Measurements from ENCODE around the gene NUTF2.

Gene NUTF2

GRCh38 chr16:67881621-67882161 lies 35.0 kb downstream of the NUTF2 start:
- peaks cover 87% of the 10 kb centered on the region for H3K36me3 ChIP-seq (ENCODE audit: control insufficient read depth, low read length)
- no peaks in the 10 kb centered on the region for H3K27me3 ChIP-seq (ENCODE audit: control insufficient read depth, low read length)
- H4K20me1 ChIP-seq (ENCODE audit: control insufficient read depth, insufficient read depth, low read depth, low read length) = no peaks in the 10 kb centered on the region
- H3K79me2 ChIP-seq (ENCODE audit: control insufficient read depth, low read length) = peaks cover 2% of the 10 kb centered on the region
- H3K9me3 ChIP-seq (ENCODE audit: control insufficient read depth, insufficient read depth, low read length) = no peaks in the 10 kb centered on the region
- no peak overlapping the region for H3K4me2 ChIP-seq (ENCODE audit: low read length)
- no peak overlapping the region for H3K27ac ChIP-seq (ENCODE audit: low read depth, low read length)
- H3K4me3 ChIP-seq (ENCODE audit: low read length) = no peak overlapping the region
- no peaks in the 10 kb centered on the region for H3K4me1 ChIP-seq (ENCODE audit: control insufficient read depth, low read length)
- no peaks in the 10 kb centered on the region for H3F3A ChIP-seq (ENCODE audit: control insufficient read depth, insufficient read depth)
- TF ChIP-seq CTCF (IDR thresholded peaks at IDR 0.05; ENCODE audit: low read depth, low read length, poor library complexity, severe bottlenecking) = no peak
- no peak for TF ChIP-seq EZH2phosphoT487 (IDR thresholded peaks at IDR 0.05; ENCODE audit: borderline replicate concordance, low read length)
- H3K9me2 ChIP-seq (replicated peaks; ENCODE audit: control insufficient read depth, low read length) = no peaks in the 10 kb centered on the region

DNA sequence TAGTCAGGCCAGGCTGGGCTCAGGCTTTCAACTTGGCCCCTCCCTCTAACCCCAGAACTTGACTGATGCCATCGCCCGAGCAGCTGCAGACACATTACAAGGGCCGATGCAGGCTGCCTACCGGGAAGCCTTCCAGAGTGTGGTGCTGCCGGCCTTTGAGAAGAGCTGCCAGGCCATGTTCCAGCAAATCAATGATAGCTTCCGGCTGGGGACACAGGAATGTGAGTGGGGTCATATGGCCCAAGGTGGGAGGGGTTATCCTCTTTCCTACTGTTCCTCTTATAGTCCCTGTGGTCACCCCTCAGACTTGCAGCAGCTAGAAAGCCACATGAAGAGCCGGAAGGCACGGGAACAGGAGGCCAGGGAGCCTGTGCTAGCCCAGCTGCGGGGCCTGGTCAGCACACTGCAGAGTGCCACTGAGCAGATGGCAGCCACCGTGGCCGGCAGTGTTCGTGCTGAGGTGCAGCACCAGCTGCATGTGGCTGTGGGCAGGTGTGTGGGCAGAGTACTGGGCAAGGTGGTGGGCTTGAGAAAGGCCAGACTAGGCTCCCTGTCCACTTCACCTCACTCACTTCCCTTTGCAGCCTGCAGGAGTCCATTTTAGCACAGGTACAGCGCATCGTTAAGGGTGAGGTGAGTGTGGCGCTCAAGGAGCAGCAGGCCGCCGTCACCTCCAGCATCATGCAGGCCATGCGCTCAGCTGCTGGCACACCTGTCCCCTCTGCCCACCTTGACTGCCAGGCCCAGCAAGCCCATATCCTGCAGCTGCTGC lies 35.8 kb downstream of the NUTF2 start:
- Histone ChIP-seq H3K9me3 (ENCODE audit: control insufficient read depth, insufficient read depth, low read length) (no peaks in the 10 kb centered on the region), H3K36me3 (ENCODE audit: control insufficient read depth, low read length) (peaks cover 78% of the 10 kb centered on the region), H3K4me2 (ENCODE audit: low read length) (no peak overlapping the region), H3K79me2 (ENCODE audit: control insufficient read depth, low read length) (no peaks in the 10 kb centered on the region), H3K27ac (ENCODE audit: low read depth, low read length) (no peak overlapping the region), H3K27me3 (ENCODE audit: control insufficient read depth, low read length) (no peaks in the 10 kb centered on the region), H4K20me1 (ENCODE audit: control insufficient read depth, insufficient read depth, low read depth, low read length) (no peaks in the 10 kb centered on the region), H3K9me2 (replicated peaks; ENCODE audit: control insufficient read depth, low read length) (no peaks in the 10 kb centered on the region), H3F3A (ENCODE audit: control insufficient read depth, insufficient read depth) (no peaks in the 10 kb centered on the region), H3K4me3 (ENCODE audit: low read length) (no peak overlapping the region), H3K4me1 (ENCODE audit: control insufficient read depth, low read length) (no peaks in the 10 kb centered on the region)
- TF ChIP-seq EZH2phosphoT487 (IDR thresholded peaks at IDR 0.05; ENCODE audit: borderline replicate concordance, low read length) (no peak), CTCF (IDR thresholded peaks at IDR 0.05; ENCODE audit: low read depth, low read length, poor library complexity, severe bottlenecking) (no peak)

DNA sequence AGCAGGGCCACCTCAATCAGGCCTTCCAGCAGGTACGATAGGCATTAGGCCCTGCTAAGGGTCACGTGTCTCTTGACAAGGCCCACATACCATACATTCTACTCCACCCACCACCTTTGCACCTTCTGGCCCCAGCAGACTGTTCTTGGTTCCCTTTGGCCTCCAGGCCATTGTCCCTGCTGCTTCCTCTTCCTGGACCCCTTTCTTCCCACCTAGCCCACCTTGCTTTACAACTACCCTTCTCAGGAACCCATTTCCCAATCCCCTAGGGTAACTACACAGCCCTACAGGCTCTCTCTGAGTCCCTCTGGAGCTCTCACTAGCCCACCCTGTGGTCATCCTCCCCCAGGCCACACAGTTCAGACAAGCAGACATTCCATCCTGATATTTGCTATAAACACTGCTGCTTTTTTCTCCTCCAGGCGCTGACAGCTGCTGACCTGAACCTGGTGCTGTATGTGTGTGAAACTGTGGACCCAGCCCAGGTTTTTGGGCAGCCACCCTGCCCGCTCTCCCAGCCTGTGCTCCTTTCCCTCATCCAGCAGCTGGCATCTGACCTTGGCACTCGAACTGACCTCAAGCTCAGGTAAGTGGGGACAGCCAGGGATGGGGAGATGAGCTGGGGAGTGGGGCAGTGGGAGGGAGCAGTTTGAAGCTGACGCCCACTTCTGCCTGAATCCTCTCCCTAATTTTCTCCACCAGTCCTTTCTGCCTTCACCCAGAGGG lies 36.6 kb downstream of the NUTF2 start:
- Histone ChIP-seq H3K4me2 (ENCODE audit: low read length) (no peak overlapping the region), H3K27me3 (ENCODE audit: control insufficient read depth, low read length) (no peaks in the 10 kb centered on the region), H3K9me3 (ENCODE audit: control insufficient read depth, insufficient read depth, low read length) (no peaks in the 10 kb centered on the region), H3K27ac (ENCODE audit: low read depth, low read length) (no peak overlapping the region), H3K9me2 (replicated peaks; ENCODE audit: control insufficient read depth, low read length) (no peaks in the 10 kb centered on the region), H4K20me1 (ENCODE audit: control insufficient read depth, insufficient read depth, low read depth, low read length) (no peaks in the 10 kb centered on the region), H3K36me3 (ENCODE audit: control insufficient read depth, low read length) (peaks cover 71% of the 10 kb centered on the region), H3K4me1 (ENCODE audit: control insufficient read depth, low read length) (no peaks in the 10 kb centered on the region), H3K4me3 (ENCODE audit: low read length) (no peak overlapping the region), H3K79me2 (ENCODE audit: control insufficient read depth, low read length) (no peaks in the 10 kb centered on the region), H3F3A (ENCODE audit: control insufficient read depth, insufficient read depth) (0 out of 2 replicates have a peak, but pooled peaks cover 2% of the 10 kb centered on the region)
- TF ChIP-seq EZH2phosphoT487 (IDR thresholded peaks at IDR 0.05; ENCODE audit: borderline replicate concordance, low read length) = no peak
- no peak for TF ChIP-seq CTCF (IDR thresholded peaks at IDR 0.05; ENCODE audit: low read depth, low read length, poor library complexity, severe bottlenecking)
